ENCODE results near the gene TRPM6. TPM values are rescaled to one million over a fixed set of nuclear protein-coding genes. Genes with fewer than 3 reads are reported as not detected.

Gene TRPM6
- total and polyA plus RNA-seq, 2 experiments from 2014 or later, result not detected

DNA sequence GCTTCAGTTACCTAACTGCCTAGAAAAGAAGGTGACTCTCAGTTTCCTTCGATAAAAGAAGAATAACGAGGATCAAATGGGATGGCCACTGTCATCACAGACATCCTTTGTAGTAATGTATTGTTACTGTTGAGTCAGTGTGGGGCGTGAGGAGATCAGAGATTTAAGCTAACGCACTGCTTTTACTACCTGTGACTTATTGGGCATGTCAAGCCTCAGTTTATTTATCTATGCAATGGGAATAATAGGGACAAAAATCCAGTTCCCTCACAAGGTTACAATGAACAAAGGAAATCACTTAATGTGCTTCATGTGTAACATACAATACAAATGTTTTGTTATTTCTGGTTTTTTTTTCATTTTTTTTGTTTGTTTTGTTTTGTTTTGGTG, 255 bp upstream of the TRPM6 start:
- no peaks in the 10 kb centered on the region for H3K27me3 ChIP-seq (replicated peaks; ENCODE audit: insufficient read depth)
- H4K20me1 ChIP-seq (ENCODE audit: insufficient read depth), result no peaks in the 10 kb centered on the region
- H3K9me2 ChIP-seq (ENCODE audit: insufficient read depth), result no peaks in the 10 kb centered on the region
- no peak overlapping the region for H3K4me3 ChIP-seq
- peak overlapping the region; percentile 91; the same call in 1 of the 2 replicates for H2AFZ ChIP-seq
- H3K9ac ChIP-seq, result no peak overlapping the region
- no peaks in the 10 kb centered on the region for H3K79me2 ChIP-seq (ENCODE audit: insufficient read depth)
- no peak for DNase-seq
- TF ChIP-seq EZH2phosphoT487 (IDR thresholded peaks at IDR 0.05; ENCODE audit: insufficient read depth, low read depth) (no peak), EZH2 (IDR thresholded peaks at IDR 0.05; ENCODE audit: insufficient read depth, poor library complexity, severe bottlenecking) (no peak)
- H3K27ac ChIP-seq, result no peak overlapping the region
- in situ Hi-C loops (cut with MboI), result no loop called here
- H3K36me3 ChIP-seq (ENCODE audit: low read depth), result no peaks in the 10 kb centered on the region
- H3K9me3 ChIP-seq (ENCODE audit: low read depth), result no peaks in the 10 kb centered on the region
- WGBS, 2 experiments (ENCODE audit: low coverage in 1 of 2, low lambda C conversion rate in 2 of 2, missing lambda C conversion rate in 2 of 2), result 79% methylated on average over 4 of the region's 4 CpGs
- H3F3A ChIP-seq (ENCODE audit: insufficient read depth), result no peaks in the 10 kb centered on the region
- no peaks in the 10 kb centered on the region for H3K4me1 ChIP-seq (ENCODE audit: insufficient read depth)
- H3K4me2 ChIP-seq (ENCODE audit: unreplicated experiment), result no peak overlapping the region

DNA sequence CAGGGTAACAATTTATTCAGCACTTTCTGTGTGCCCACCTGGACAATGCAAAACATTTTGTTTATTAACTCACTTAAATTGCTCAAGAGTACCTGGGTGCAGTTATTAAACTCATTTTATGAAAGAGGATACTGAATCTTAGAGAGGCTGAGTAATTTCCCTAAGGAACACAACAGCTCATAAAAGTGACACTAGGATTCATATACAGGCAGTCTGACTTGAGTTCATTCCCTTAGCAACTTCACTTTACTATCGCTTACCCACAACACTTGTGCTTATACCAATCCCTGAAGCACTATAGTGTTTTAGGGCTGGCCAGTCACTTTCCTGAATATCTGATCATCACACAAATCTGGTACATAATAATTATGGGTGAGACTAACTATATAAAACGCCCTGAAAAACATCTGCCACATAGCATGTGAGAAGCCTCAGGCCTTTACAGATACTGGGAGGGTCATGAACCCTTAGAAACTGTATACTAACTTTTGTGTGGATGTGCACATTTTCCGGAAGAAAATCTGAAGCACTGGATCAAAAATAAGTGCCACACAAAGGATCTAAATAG, 11.3 kb downstream of the TRPM6 start:
- TF ChIP-seq EZH2phosphoT487 (IDR thresholded peaks at IDR 0.05; ENCODE audit: insufficient read depth, low read depth) (no peak), EZH2 (IDR thresholded peaks at IDR 0.05; ENCODE audit: insufficient read depth, poor library complexity, severe bottlenecking) (no peak)
- Histone ChIP-seq H3K9ac (no peak overlapping the region), H4K20me1 (ENCODE audit: insufficient read depth) (no peaks in the 10 kb centered on the region), H3K27me3 (replicated peaks; ENCODE audit: insufficient read depth) (peaks cover 10% of the 10 kb centered on the region; the same call in 1 of the 2 replicates), H3K4me1 (ENCODE audit: insufficient read depth) (no peaks in the 10 kb centered on the region), H3K36me3 (ENCODE audit: low read depth) (no peaks in the 10 kb centered on the region), H3K4me2 (ENCODE audit: unreplicated experiment) (no peak overlapping the region), H3K9me2 (ENCODE audit: insufficient read depth) (no peaks in the 10 kb centered on the region), H3K79me2 (ENCODE audit: insufficient read depth) (no peaks in the 10 kb centered on the region), H2AFZ (no peak overlapping the region), H3K4me3 (no peak overlapping the region), H3F3A (ENCODE audit: insufficient read depth) (no peaks in the 10 kb centered on the region), H3K27ac (no peak overlapping the region), H3K9me3 (ENCODE audit: low read depth) (no peaks in the 10 kb centered on the region)
- in situ Hi-C loops (cut with MboI), result no loop called here
- WGBS, 2 experiments (ENCODE audit: low coverage in 1 of 2, low lambda C conversion rate in 2 of 2, missing lambda C conversion rate in 2 of 2), result 43 to 45% methylated on average over 3 of the region's 3 CpGs
- DNase-seq, result no peak

GRCh38 chr9:74875656-74876055, 12.1 kb downstream of the TRPM6 start:
- Histone ChIP-seq H3K4me1 (ENCODE audit: insufficient read depth) (no peaks in the 10 kb centered on the region), H3K9me3 (ENCODE audit: low read depth) (no peaks in the 10 kb centered on the region), H3K27ac (no peak overlapping the region), H4K20me1 (ENCODE audit: insufficient read depth) (no peaks in the 10 kb centered on the region), H3K9ac (no peak overlapping the region), H3K36me3 (ENCODE audit: low read depth) (no peaks in the 10 kb centered on the region), H2AFZ (no peak overlapping the region), H3K9me2 (ENCODE audit: insufficient read depth) (no peaks in the 10 kb centered on the region), H3K79me2 (ENCODE audit: insufficient read depth) (no peaks in the 10 kb centered on the region), H3K4me3 (no peak overlapping the region), H3F3A (ENCODE audit: insufficient read depth) (no peaks in the 10 kb centered on the region), H3K27me3 (replicated peaks; ENCODE audit: insufficient read depth) (peaks cover 10% of the 10 kb centered on the region; the same call in 1 of the 2 replicates), H3K4me2 (ENCODE audit: unreplicated experiment) (no peak overlapping the region)
- in situ Hi-C loops (cut with MboI), result no loop called here
- WGBS, 2 experiments (ENCODE audit: low coverage in 1 of 2, low lambda C conversion rate in 2 of 2, missing lambda C conversion rate in 2 of 2), result 5% methylated on average over 1 of the region's 1 CpG
- no peak for TF ChIP-seq EZH2 (IDR thresholded peaks at IDR 0.05; ENCODE audit: insufficient read depth, poor library complexity, severe bottlenecking)
- TF ChIP-seq EZH2phosphoT487 (IDR thresholded peaks at IDR 0.05; ENCODE audit: insufficient read depth, low read depth), result no peak
- no peak for DNase-seq

DNA sequence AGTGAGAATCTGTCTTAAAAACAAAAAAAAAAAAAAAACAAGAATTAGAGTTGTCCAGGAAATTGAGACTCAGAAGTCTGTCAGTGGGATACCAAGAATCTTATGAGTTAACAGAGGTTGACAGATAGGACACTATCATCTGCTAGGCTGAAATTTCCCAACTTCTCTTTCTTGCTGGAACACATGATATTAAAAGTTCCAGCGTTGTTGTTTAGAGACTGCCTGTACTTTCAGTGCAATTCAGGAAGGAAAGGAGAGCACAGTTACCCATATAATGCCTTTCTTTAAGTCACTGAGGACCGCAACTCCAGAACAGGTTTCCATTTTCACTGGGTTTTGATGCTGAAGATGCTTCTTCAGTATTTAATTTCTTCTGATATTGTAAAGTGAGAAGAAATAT, 13.5 kb downstream of the TRPM6 start:
- no peak overlapping the region for H3K4me3 ChIP-seq
- H3F3A ChIP-seq (ENCODE audit: insufficient read depth), result no peaks in the 10 kb centered on the region
- DNase-seq, result no peak
- H3K27ac ChIP-seq, result no peak overlapping the region
- H3K4me1 ChIP-seq (ENCODE audit: insufficient read depth), result no peaks in the 10 kb centered on the region
- H3K9me3 ChIP-seq (ENCODE audit: low read depth), result no peaks in the 10 kb centered on the region
- no peak overlapping the region for H3K9ac ChIP-seq
- in situ Hi-C loops (cut with MboI), result no loop called here
- H3K79me2 ChIP-seq (ENCODE audit: insufficient read depth), result no peaks in the 10 kb centered on the region
- H3K4me2 ChIP-seq (ENCODE audit: unreplicated experiment), result no peak overlapping the region
- H4K20me1 ChIP-seq (ENCODE audit: insufficient read depth), result no peaks in the 10 kb centered on the region
- peaks cover 14% of the 10 kb centered on the region; the same call in 1 of the 2 replicates for H3K27me3 ChIP-seq (replicated peaks; ENCODE audit: insufficient read depth)
- H3K9me2 ChIP-seq (ENCODE audit: insufficient read depth), result no peaks in the 10 kb centered on the region
- 45 to 46% methylated on average over 2 of the region's 2 CpGs for WGBS, 2 experiments (ENCODE audit: low coverage in 1 of 2, low lambda C conversion rate in 2 of 2, missing lambda C conversion rate in 2 of 2)
- no peak for TF ChIP-seq EZH2phosphoT487 (IDR thresholded peaks at IDR 0.05; ENCODE audit: insufficient read depth, low read depth)
- no peaks in the 10 kb centered on the region for H3K36me3 ChIP-seq (ENCODE audit: low read depth)
- H2AFZ ChIP-seq, result no peak overlapping the region
